K562 (cell line): ENCODE measurements around the gene PTPRC. TPM values are rescaled to one million over a fixed set of nuclear protein-coding genes. Genes with fewer than 3 reads are reported as not detected.

ENCODE experiments used
- CBX3 ChIP-seq, 2 experiments: IDR thresholded peaks; 1 replicate in 1 of 2; 2 replicates in 1 of 2; pipeline ENCODE4 v1.6.1; 2012; ENCODE audit warnings: inconsistent platforms in 2 of 2, low read length in 2 of 2, borderline replicate concordance in 1 of 2, control low read depth in 1 of 2
- CTCF ChIP-seq, 3 experiments: IDR thresholded peaks in 2 of 3; conservative IDR thresholded peaks in 1 of 3; 2 replicates each; pipeline ENCODE4 v1.5.1; 2011 to 2012; ENCODE audit warnings: low read length in 3 of 3, mild to moderate bottlenecking in 3 of 3, control low read depth in 2 of 3, improper control_type of control experiment in 1 of 3, inconsistent platforms in 1 of 3, low read depth in 1 of 3, mixed read lengths in 1 of 3, moderate library complexity in 1 of 3; ENCODE audit not compliant: insufficient read depth in 2 of 3
- DEAF1 ChIP-seq: fragments of 450-650 bp; formaldehyde crosslinking; IDR thresholded peaks from 2 replicates; pipeline ENCODE4 v1.4.0; 2020; ENCODE audit warnings: mild to moderate bottlenecking, moderate library complexity
- DLX4 ChIP-seq: fragments of 250-450 bp; sonication (Bioruptor Pico); IDR thresholded peaks from 2 replicates; pipeline ENCODE4 v1.6.1; 2021; ENCODE audit warnings: mild to moderate bottlenecking
- PCBP1 ChIP-seq: fragments of 200-400 bp; formaldehyde crosslinking; IDR thresholded peaks from 2 replicates; pipeline ENCODE4 v1.6.1; 2018; ENCODE audit warnings: mild to moderate bottlenecking, low read depth, low read length; ENCODE audit not compliant: poor library complexity, severe bottlenecking
- ZNF445 ChIP-seq: fragments of 250-450 bp; sonication (Bioruptor Pico); IDR thresholded peaks from 2 replicates; pipeline ENCODE4 v1.4.0; 2020; ENCODE audit warnings: low read depth, mild to moderate bottlenecking, moderate library complexity
- ZSCAN32 ChIP-seq: fragments of 450-650 bp; formaldehyde crosslinking; IDR thresholded peaks from 2 replicates; pipeline ENCODE4 v1.4.0; 2020; ENCODE audit warnings: mild to moderate bottlenecking, moderate library complexity
- polyA plus RNA-seq, 8 experiments: library from polyadenylated mRNA; depleted of rRNA in 4 of 8; stranded (reverse) in 5 of 8; unstranded in 3 of 8; fragments of >200 nt; fragmentation: Nextera tagmentation in 2 of 8; fragmentation: Illumina TruSeq in 1 of 8; extraction: Ambion mirVana in 2 of 8; extraction: Trizol in 1 of 8; gene quantifications; 2 replicates each; pipeline versions ENCODE4 v1.2.1 to v1.2.3, GENCODE V29; 2011 to 2014; ENCODE audit warnings: inconsistent platforms in 1 of 8, missing spikeins in 1 of 8
- total RNA-seq, 7 experiments: library from RNA; depleted of rRNA in 6 of 7; stranded (reverse); fragments of >200 nt in 6 of 7; fragmentation: Illumina TruSeq in 2 of 7; extraction: Trizol in 2 of 7; gene quantifications; 2 replicates each; pipeline versions ENCODE4 v1.2.1 to v1.2.3, GENCODE V29; 2011 to 2021; ENCODE audit warnings: low replicate concordance in 1 of 7
- TF ChIP-seq, protein P1 (sequence below): IDR thresholded peaks from 3 replicates; pipeline ENCODE4 v1.6.1; 2011; ENCODE audit warnings: borderline replicate concordance, mild to moderate bottlenecking, moderate library complexity; ENCODE audit not compliant: insufficient read length; ENCODE audit errors: extremely low read depth
- TF ChIP-seq, protein P2 (sequence below), 2 experiments: fragments of 450-650 bp in 1 of 2; sonication (generic) in 1 of 2; formaldehyde crosslinking in 1 of 2; IDR thresholded peaks in 1 of 2; conservative IDR thresholded peaks in 1 of 2; 2 replicates each; pipeline versions ENCODE4 v1.6.1 to v1.8.1; 2016 to 2023; ENCODE audit warnings: mild to moderate bottlenecking in 2 of 2, moderate library complexity in 2 of 2, inconsistent platforms in 1 of 2, missing genetic modification reagents in 1 of 2

The PTPRC gene
- total and polyA plus RNA-seq, 9 of the 15 experiments (the other 6 are each of a cell fraction or from before 2014, with no cell fraction given), result 7.1 to 107 (median 62.9) TPM

- TF ChIP-seq CTCF (IDR thresholded peaks at IDR 0.05 in 2 of 3, conservative IDR thresholded peaks at IDR 0.05 in 1 of 3; ENCODE audit: insufficient read depth in 2 of 3, low read depth in 1 of 3, low read length in 3 of 3) (peak in 2 of 3 experiments; percentile 19 to 56; a peak in 3 of 6 replicates), DEAF1 (CRISPR knock-in tag) (peak; percentile 78; the same call in 1 of the 2 replicates), PCBP1 (no peak), DLX4 (no peak), ZNF445 (CRISPR knock-in tag) (no peak), ZSCAN32 (CRISPR knock-in tag) (no peak), CBX3 (IDR thresholded peaks at IDR 0.05; ENCODE audit: borderline replicate concordance in 1 of 2, low read length in 2 of 2) (no peak)
- TF ChIP-seq, protein P1, sequence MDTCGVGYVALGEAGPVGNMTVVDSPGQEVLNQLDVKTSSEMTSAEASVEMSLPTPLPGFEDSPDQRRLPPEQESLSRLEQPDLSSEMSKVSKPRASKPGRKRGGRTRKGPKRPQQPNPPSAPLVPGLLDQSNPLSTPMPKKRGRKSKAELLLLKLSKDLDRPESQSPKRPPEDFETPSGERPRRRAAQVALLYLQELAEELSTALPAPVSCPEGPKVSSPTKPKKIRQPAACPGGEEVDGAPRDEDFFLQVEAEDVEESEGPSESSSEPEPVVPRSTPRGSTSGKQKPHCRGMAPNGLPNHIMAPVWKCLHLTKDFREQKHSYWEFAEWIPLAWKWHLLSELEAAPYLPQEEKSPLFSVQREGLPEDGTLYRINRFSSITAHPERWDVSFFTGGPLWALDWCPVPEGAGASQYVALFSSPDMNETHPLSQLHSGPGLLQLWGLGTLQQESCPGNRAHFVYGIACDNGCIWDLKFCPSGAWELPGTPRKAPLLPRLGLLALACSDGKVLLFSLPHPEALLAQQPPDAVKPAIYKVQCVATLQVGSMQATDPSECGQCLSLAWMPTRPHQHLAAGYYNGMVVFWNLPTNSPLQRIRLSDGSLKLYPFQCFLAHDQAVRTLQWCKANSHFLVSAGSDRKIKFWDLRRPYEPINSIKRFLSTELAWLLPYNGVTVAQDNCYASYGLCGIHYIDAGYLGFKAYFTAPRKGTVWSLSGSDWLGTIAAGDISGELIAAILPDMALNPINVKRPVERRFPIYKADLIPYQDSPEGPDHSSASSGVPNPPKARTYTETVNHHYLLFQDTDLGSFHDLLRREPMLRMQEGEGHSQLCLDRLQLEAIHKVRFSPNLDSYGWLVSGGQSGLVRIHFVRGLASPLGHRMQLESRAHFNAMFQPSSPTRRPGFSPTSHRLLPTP, result no peak
- TF ChIP-seq, protein P2, sequence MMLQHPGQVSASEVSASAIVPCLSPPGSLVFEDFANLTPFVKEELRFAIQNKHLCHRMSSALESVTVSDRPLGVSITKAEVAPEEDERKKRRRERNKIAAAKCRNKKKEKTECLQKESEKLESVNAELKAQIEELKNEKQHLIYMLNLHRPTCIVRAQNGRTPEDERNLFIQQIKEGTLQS (IDR thresholded peaks at IDR 0.05), result no peak
- TF ChIP-seq, protein P2 (CRISPR knock-in tag; conservative IDR thresholded peaks at IDR 0.05), result no peak
Measured at GRCh38 chr1:198686069-198686728, 47.4 kb downstream of the PTPRC start (continued).
